Stimulated activated CD4-positive, alpha-beta T cell treated with anti-CD3 and anti-CD28 coated beads, Interleukin-2, amount 100 ng/mL, for 48 hours (primary cell): ENCODE results near the gene CCDC93.
A peak's percentile ranks its signal among the peaks of the same experiment; 100 is the strongest.
"Not testable (repeated sequence)": the region's sequence is repeated elsewhere in the genome, so short reads cannot be mapped to it uniquely, and the experiment has no call there.

Experiments
- DNase-seq, 2 donors: peaks; one replicate each; pipeline ENCODE4 v3.0.0-alpha.2; 2020

The CCDC93 gene

GRCh38 chr2:118045286-118045685, 31.4 kb upstream of the CCDC93 start:
- no peak for DNase-seq

GRCh38 chr2:118044854-118045253, 31.0 kb upstream of the CCDC93 start:
- DNase-seq = no peak

- DNase-seq = no peak
Measured at GRCh38 chr2:118044103-118044716, 30.3 kb upstream of the CCDC93 start.

GRCh38 chr2:118040891-118041290, 27.0 kb upstream of the CCDC93 start:
- DNase-seq = no peak

- peak; percentile 33 to 38 for DNase-seq
Measured at GRCh38 chr2:118032169-118033013, 18.5 kb upstream of the CCDC93 start.

- DNase-seq = no peak
Measured at GRCh38 chr2:118031566-118031965, 17.7 kb upstream of the CCDC93 start.

- no peak for DNase-seq
Measured at GRCh38 chr2:118029025-118029424, 15.2 kb upstream of the CCDC93 start.

GRCh38 chr2:118021356-118021755, 7.5 kb upstream of the CCDC93 start:
- no peak for DNase-seq

GRCh38 chr2:118019821-118020220, 6.0 kb upstream of the CCDC93 start:
- no peak for DNase-seq

- DNase-seq = no peak
Measured at GRCh38 chr2:118016911-118017310, 3.0 kb upstream of the CCDC93 start.

- DNase-seq = not testable (repeated sequence)
Measured at GRCh38 chr2:118015761-118016160, 1.9 kb upstream of the CCDC93 start.

GRCh38 chr2:118014492-118014824, 588 bp upstream of the CCDC93 start:
- DNase-seq = no peak

GRCh38 chr2:118013221-118013723, 598 bp downstream of the CCDC93 start:
- peak in 1 of 2 donors; percentile 7 for DNase-seq

GRCh38 chr2:118012778-118013177, 1.1 kb downstream of the CCDC93 start:
- DNase-seq = no peak

GRCh38 chr2:118010473-118010872, 3.4 kb downstream of the CCDC93 start:
- no peak for DNase-seq

- DNase-seq = no peak
Measured at GRCh38 chr2:118006861-118007260, 7.0 kb downstream of the CCDC93 start.

GRCh38 chr2:118006326-118006725, 7.5 kb downstream of the CCDC93 start:
- no peak for DNase-seq

GRCh38 chr2:118003396-118003824, 10.5 kb downstream of the CCDC93 start:
- peak; percentile 27 to 50 for DNase-seq

GRCh38 chr2:118000041-118000440, 13.8 kb downstream of the CCDC93 start:
- no peak for DNase-seq

- no peak for DNase-seq
Measured at GRCh38 chr2:117997872-117998454, 15.9 kb downstream of the CCDC93 start.

- no peak for DNase-seq
Measured at GRCh38 chr2:117996525-117996924, 17.3 kb downstream of the CCDC93 start.

GRCh38 chr2:117994729-117995128, 19.1 kb downstream of the CCDC93 start:
- no peak for DNase-seq

GRCh38 chr2:117989854-117990438, 23.9 kb downstream of the CCDC93 start:
- no peak for DNase-seq

GRCh38 chr2:117987121-117987520, 26.7 kb downstream of the CCDC93 start:
- no peak for DNase-seq
